Esophagus squamous epithelium (tissue), 4 donors: ENCODE data around the gene SDF2L1.
"Not testable (repeated sequence)": the region's sequence is repeated elsewhere in the genome, so short reads cannot be mapped to it uniquely, and the experiment has no call there.

ENCODE experiments used
- CTCF ChIP-seq, 6 experiments: fragments of 450-650 bp in 4 of 6; fragments of 200-600 bp in 2 of 6; sonication (generic) in 2 of 6; IDR thresholded peaks; one replicate each; pipeline ENCODE4 v1.5.1; 2016 to 2019; ENCODE audit warnings: antibody characterized with exemption in 6 of 6, mild to moderate bottlenecking in 4 of 6, moderate library complexity in 4 of 6
- POLR2A ChIP-seq, 4 donors: fragments of 450-650 bp; IDR thresholded peaks; one replicate each; pipeline ENCODE4 v1.6.1; 2017; ENCODE audit warnings: antibody characterized with exemption in 4 of 4, mild to moderate bottlenecking in 4 of 4, moderate library complexity in 3 of 4

GRCh38 chr22:21596356-21597135, 45.6 kb upstream of the SDF2L1 start:
- not testable (repeated sequence) for TF ChIP-seq CTCF, POLR2A (IDR thresholded peaks at IDR 0.05)
